ENCODE results near the gene BPIFB3.
"Not testable (repeated sequence)": the region's sequence is repeated elsewhere in the genome, so short reads cannot be mapped to it uniquely, and the experiment has no call there.

Gene BPIFB3

GRCh38 chr20:33091147-33091546 is 37.4 kb downstream of the BPIFB3 start:
- no peak for DNase-seq (ENCODE audit: low spot score)

DNA sequence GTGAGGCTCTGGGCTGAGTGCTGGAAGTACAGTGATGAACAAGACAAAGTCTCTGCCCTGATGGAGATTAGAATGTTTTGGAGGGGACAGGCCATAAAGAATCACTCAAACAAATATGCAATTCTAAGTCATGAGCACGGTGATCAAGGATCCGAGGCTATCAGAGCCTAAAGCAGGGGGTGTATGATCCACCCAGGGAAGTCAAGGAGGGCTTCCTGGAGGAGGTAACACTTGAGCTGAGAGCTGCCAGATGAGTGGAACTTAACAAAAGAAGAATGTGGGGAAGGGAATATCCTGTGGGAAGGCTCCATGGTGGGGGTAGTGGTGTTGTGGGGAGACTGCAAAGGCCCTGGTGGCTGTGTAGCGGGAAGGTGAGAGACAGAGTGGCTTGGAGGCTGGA is 38.0 kb downstream of the BPIFB3 start:
- no peak for DNase-seq (ENCODE audit: low spot score)

DNA sequence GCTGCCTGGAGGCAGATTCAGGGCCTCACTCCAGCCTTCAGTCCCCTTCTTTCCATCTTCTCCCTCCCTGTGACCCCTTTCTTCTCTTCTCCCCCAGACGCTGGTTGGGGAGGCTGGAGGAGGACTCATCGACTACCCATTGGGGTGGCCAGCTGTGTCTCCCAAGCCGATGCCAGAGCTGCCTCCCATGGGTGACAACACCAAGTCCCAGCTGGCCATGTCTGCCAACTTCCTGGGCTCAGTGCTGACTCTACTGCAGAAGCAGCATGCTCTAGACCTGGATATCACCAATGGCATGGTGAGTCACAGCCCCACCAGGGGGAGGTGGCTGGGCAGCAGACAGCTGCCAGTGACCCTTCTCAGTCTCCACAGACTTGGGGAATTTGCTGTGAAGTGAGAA is 38.7 kb downstream of the BPIFB3 start:
- DNase-seq (ENCODE audit: low spot score) = peak; percentile 38

- DNase-seq (ENCODE audit: low spot score) = no peak
Observed at GRCh38 chr20:33093074-33093473, 39.4 kb downstream of the BPIFB3 start.

- DNase-seq (ENCODE audit: low spot score) = no peak
Observed at GRCh38 chr20:33093582-33093981, 39.9 kb downstream of the BPIFB3 start.

GRCh38 chr20:33095249-33095648 is 41.5 kb downstream of the BPIFB3 start:
- no peak for DNase-seq (ENCODE audit: low spot score)

- DNase-seq (ENCODE audit: low spot score) = peak; percentile 86
Observed at GRCh38 chr20:33095902-33096584, 42.3 kb downstream of the BPIFB3 start.

GRCh38 chr20:33097001-33097400 is 43.3 kb downstream of the BPIFB3 start:
- DNase-seq (ENCODE audit: low spot score) = no peak

GRCh38 chr20:33099843-33100538 is 46.3 kb downstream of the BPIFB3 start:
- peak; percentile 54 for DNase-seq (ENCODE audit: low spot score)

- no peak for DNase-seq (ENCODE audit: low spot score)
Observed at GRCh38 chr20:33103556-33103955, 49.9 kb downstream of the BPIFB3 start.

DNA sequence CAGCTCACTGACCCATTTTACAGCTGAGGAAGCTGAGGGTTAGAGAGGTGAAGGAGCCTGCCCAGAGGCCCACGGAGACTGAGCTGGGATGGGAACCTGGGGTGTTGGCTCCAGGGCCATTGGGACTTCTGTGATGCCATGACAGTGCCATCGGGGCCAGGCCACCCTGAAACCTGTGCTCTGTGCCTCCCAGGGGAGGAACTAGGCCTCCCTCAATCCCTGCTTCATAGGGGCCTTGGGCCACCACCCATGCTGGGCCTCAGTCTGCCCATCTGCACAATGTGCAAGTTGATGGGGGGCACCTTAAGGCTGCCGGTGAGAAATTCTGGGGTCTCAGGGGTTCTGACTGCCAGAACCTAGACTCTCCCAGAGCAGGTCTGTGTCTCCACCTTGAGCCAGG is 50.6 kb downstream of the BPIFB3 start:
- no peak for DNase-seq (ENCODE audit: low spot score)

GRCh38 chr20:33105316-33105924 is 51.7 kb downstream of the BPIFB3 start:
- DNase-seq (ENCODE audit: low spot score) = no peak

DNA sequence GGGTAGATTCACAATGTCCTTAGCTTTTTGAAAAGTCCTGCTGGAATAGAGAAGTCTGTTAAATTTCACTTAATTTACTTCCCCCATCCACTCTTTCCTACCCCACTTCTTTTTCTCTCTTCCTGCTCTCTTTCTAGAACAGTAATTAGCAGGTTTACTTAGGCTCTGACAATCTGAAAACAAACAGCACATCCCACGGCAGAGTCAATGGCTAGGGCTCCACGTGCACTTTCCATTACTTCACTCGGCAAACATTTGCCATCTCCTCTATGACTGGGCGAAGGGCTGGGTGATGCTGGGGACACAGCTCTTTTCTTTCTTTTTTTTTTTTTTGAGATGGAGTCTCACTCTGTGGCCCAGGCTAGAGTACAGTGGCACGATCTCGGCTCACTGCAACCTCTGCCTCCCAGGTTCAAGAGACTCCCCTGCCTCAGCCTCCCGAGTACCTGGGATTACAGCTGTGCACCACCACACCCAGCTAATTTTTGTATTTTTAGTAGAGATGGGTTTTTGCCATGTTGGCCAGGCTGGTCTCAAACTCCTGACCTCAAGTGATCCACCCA is 52.4 kb downstream of the BPIFB3 start:
- not testable (repeated sequence) for DNase-seq (ENCODE audit: low spot score)

DNA sequence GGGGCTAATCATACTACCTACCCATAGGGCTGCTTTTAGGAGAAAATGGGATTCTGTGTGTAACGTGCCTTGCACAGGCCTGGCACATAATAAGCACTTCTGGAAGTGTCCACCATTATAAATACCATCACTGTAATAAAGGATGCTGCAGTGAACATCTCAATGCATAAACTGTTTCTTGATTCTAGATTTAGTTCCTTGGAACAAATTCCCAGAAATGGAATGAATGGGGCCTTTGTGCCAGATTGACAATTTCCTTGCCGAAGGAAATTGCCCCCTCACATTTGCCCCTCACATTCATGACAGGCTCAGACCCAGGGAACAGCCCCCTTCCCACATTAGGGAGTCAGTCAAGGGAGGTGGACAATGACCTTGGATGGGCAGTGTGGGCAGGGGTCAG is 55.0 kb downstream of the BPIFB3 start:
- DNase-seq (ENCODE audit: low spot score) = no peak

DNA sequence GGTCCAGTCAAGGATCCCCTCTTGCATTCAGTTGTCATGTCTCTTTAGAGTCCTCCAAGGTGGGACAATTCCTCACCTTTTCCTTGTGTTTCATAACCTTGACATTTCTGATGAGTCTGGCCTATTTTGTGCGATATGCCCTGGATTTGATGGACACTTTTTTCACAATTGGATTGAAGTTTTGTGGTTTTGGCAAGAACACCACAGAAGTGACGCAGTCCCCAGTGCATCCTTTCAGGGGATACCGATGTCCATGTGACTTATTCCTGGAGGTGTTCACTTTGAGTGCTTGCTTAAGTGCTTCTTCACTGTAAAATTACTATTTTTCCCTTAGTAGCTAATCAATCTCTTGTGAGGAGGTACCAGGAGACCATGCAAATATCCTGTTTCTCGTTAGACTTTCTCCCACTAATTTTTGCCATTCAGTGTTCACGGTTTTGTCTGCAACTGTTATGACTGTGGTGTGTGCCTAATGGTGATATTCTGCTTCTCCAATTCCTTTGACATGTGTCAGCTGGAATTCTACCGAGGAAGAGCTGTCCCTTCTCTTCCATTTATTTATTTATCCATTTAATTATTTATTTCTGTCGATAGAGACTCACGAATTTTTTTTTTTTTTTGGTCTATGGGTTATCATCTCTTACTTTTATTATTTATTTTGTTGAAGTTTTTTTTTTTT is 56.6 kb downstream of the BPIFB3 start:
- DNase-seq (ENCODE audit: low spot score) = no peak

- no peak for DNase-seq (ENCODE audit: low spot score)
Observed at GRCh38 chr20:33111306-33111705, 57.6 kb downstream of the BPIFB3 start.

- DNase-seq (ENCODE audit: low spot score) = no peak
Observed at GRCh38 chr20:33112547-33113386, 59.1 kb downstream of the BPIFB3 start.

DNA sequence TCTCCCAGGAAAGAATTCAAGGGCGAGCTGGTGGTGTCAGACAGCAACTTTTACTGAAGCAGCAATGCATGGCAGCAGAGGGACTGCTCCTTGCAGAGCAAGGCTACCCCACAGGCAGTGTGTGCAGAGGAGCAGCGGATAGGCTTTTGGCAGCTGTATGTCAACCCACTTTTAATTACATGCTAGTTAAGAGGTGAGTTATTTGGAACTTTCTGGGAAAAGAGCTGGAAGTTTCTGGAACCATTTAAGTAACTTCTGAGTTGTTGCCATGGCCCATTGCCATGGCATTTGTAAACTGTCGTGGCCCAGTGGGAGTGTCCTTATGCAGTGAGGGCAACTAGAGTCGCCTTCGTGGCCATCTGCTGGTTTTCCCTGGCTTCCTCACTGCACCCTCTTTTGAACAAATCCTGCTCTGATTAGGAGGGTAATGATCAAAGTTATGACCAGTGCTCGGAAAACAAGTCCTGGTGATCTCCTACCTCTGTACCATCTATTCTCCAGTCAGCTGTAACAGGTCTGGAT is 59.7 kb downstream of the BPIFB3 start:
- no peak for DNase-seq (ENCODE audit: low spot score)

GRCh38 chr20:33115501-33115900 is 61.8 kb downstream of the BPIFB3 start:
- DNase-seq (ENCODE audit: low spot score) = not testable (repeated sequence)

- peak; percentile 12 for DNase-seq (ENCODE audit: low spot score)
Observed at GRCh38 chr20:33119725-33120720, 66.3 kb downstream of the BPIFB3 start.

All from RKO (cell line).